ENCODE results near the gene LAMP5.

Gene LAMP5

GRCh38 chr20:9501473-9501872 is 12.9 kb upstream of the LAMP5 start:
- DNase-seq (ENCODE audit: low spot score), result no peak

- DNase-seq (ENCODE audit: low spot score), result peak; percentile 36
Measured at GRCh38 chr20:9503526-9504245, 10.7 kb upstream of the LAMP5 start.

- DNase-seq (ENCODE audit: low spot score), result no peak
Measured at GRCh38 chr20:9506280-9506821, 8.0 kb upstream of the LAMP5 start.

GRCh38 chr20:9506964-9507369 is 7.4 kb upstream of the LAMP5 start:
- DNase-seq (ENCODE audit: low spot score), result no peak

- no peak for DNase-seq (ENCODE audit: low spot score)
Measured at GRCh38 chr20:9507544-9508239, 6.7 kb upstream of the LAMP5 start.

- DNase-seq (ENCODE audit: low spot score), result no peak
Measured at GRCh38 chr20:9508240-9508661, 6.1 kb upstream of the LAMP5 start.

- no peak for DNase-seq (ENCODE audit: low spot score)
Measured at GRCh38 chr20:9508696-9509178, 5.7 kb upstream of the LAMP5 start.

GRCh38 chr20:9509246-9509645 is 5.1 kb upstream of the LAMP5 start:
- DNase-seq (ENCODE audit: low spot score), result no peak

GRCh38 chr20:9510911-9511310 is 3.5 kb upstream of the LAMP5 start:
- DNase-seq (ENCODE audit: low spot score), result no peak

GRCh38 chr20:9514072-9514460 is 324 bp upstream of the LAMP5 start:
- DNase-seq (ENCODE audit: low spot score), result no peak

- DNase-seq (ENCODE audit: low spot score), result no peak
Measured at GRCh38 chr20:9515214-9515585, 810 bp downstream of the LAMP5 start.

- no peak for DNase-seq (ENCODE audit: low spot score)
Measured at GRCh38 chr20:9515741-9516233, 1.4 kb downstream of the LAMP5 start.

GRCh38 chr20:9516234-9516871 is 2.0 kb downstream of the LAMP5 start:
- no peak for DNase-seq (ENCODE audit: low spot score)

- no peak for DNase-seq (ENCODE audit: low spot score)
Measured at GRCh38 chr20:9517297-9518162, 3.1 kb downstream of the LAMP5 start.

GRCh38 chr20:9518576-9519175 is 4.3 kb downstream of the LAMP5 start:
- DNase-seq (ENCODE audit: low spot score), result no peak

- no peak for DNase-seq (ENCODE audit: low spot score)
Measured at GRCh38 chr20:9520086-9520485, 5.7 kb downstream of the LAMP5 start.

GRCh38 chr20:9523636-9524035 is 9.2 kb downstream of the LAMP5 start:
- DNase-seq (ENCODE audit: low spot score), result no peak

- DNase-seq (ENCODE audit: low spot score), result no peak
Measured at GRCh38 chr20:9531581-9531980, 17.2 kb downstream of the LAMP5 start.

GRCh38 chr20:9532069-9532838 is 17.9 kb downstream of the LAMP5 start:
- DNase-seq (ENCODE audit: low spot score), result no peak

- DNase-seq (ENCODE audit: low spot score), result no peak
Measured at GRCh38 chr20:9534025-9534424, 19.6 kb downstream of the LAMP5 start.
